Measurements from ENCODE around the gene SLC27A3.

The SLC27A3 gene

GRCh38 chr1:153774780-153775457, at the start of gene SLC27A3:
SLC27A3 (plus strand) TSS chr1:153775407; CDS start chr1:153775498, 91 bp downstream.
- no peaks in the 10 kb centered on the region for H3K9me3 Mint-ChIP-seq
- peak within 1 kb of the TSS; percentile 80 to 86 for H3K4me3 Mint-ChIP-seq
- H3K4me1 Mint-ChIP-seq: peaks cover 47% of the 10 kb centered on the region
- peak; percentile 54 for ATAC-seq
- peak within 1 kb of the TSS in 1 of 2 donors; percentile 92 for H3K27ac Mint-ChIP-seq
- DNase-seq: no peak
- no peaks in the 10 kb centered on the region for H3K27me3 Mint-ChIP-seq

- ATAC-seq: peak; percentile 99
- Mint-ChIP-seq H3K27me3 (no peaks in the 10 kb centered on the region), H3K4me1 (peaks cover 31% of the 10 kb centered on the region), H3K27ac (peak within 1 kb of the TSS; percentile 97), H3K4me3 (peak within 1 kb of the TSS; percentile 86 to 99), H3K9me3 (no peaks in the 10 kb centered on the region)
- DNase-seq: peak; percentile 98 to 100
Observed at GRCh38 chr1:153727463-153728304, 47.5 kb upstream of the SLC27A3 start, which contains the start of gene INTS3. INTS3 (plus strand) TSS chr1:153728050; CDS start chr1:153728635, 585 bp downstream.

GRCh38 chr1:153728305-153729066, 46.7 kb upstream of the SLC27A3 start:
- peaks cover 31% of the 10 kb centered on the region for H3K4me1 Mint-ChIP-seq
- DNase-seq: peak; percentile 33 to 40
- peak; percentile 11 for ATAC-seq
- peak overlapping the region; percentile 86 to 99 for H3K4me3 Mint-ChIP-seq
- H3K27me3 Mint-ChIP-seq: no peaks in the 10 kb centered on the region
- peak overlapping the region; percentile 97 for H3K27ac Mint-ChIP-seq
- H3K9me3 Mint-ChIP-seq: no peaks in the 10 kb centered on the region

- Mint-ChIP-seq H3K27ac (peak overlapping the region in 1 of 2 donors; percentile 42), H3K4me1 (peaks cover 49% of the 10 kb centered on the region), H3K4me3 (peak overlapping the region in 1 of 2 donors; percentile 44), H3K27me3 (no peaks in the 10 kb centered on the region), H3K9me3 (no peaks in the 10 kb centered on the region)
- no peak for ATAC-seq
- no peak for DNase-seq
Observed at GRCh38 chr1:153730468-153730988, 44.7 kb upstream of the SLC27A3 start.

- no peak for DNase-seq
- Mint-ChIP-seq H3K27me3 (no peaks in the 10 kb centered on the region), H3K27ac (no peak overlapping the region), H3K4me1 (peaks cover 46% of the 10 kb centered on the region), H3K4me3 (no peak overlapping the region), H3K9me3 (no peaks in the 10 kb centered on the region)
- no peak for ATAC-seq
Observed at GRCh38 chr1:153733970-153734369, 41.2 kb upstream of the SLC27A3 start.

GRCh38 chr1:153734396-153735089, 40.7 kb upstream of the SLC27A3 start:
- Mint-ChIP-seq H3K4me3 (no peak overlapping the region), H3K4me1 (peaks cover 40% of the 10 kb centered on the region), H3K9me3 (no peaks in the 10 kb centered on the region), H3K27me3 (no peaks in the 10 kb centered on the region), H3K27ac (peak overlapping the region in 1 of 2 donors; percentile 57)
- DNase-seq (no peak), ATAC-seq (no peak)

- Mint-ChIP-seq H3K4me3 (no peak overlapping the region), H3K27me3 (no peaks in the 10 kb centered on the region), H3K9me3 (no peaks in the 10 kb centered on the region), H3K4me1 (peaks cover 35% of the 10 kb centered on the region), H3K27ac (no peak overlapping the region)
- DNase-seq (no peak), ATAC-seq (no peak)
Observed at GRCh38 chr1:153735090-153735420, 40.2 kb upstream of the SLC27A3 start.

- Mint-ChIP-seq H3K4me1 (peaks cover 26% of the 10 kb centered on the region), H3K9me3 (no peaks in the 10 kb centered on the region), H3K27me3 (no peaks in the 10 kb centered on the region), H3K27ac (no peak overlapping the region), H3K4me3 (no peak overlapping the region)
- DNase-seq (no peak), ATAC-seq (no peak)
Observed at GRCh38 chr1:153741986-153742385, 33.2 kb upstream of the SLC27A3 start.

- Mint-ChIP-seq H3K9me3 (no peaks in the 10 kb centered on the region), H3K27me3 (no peaks in the 10 kb centered on the region), H3K4me3 (no peak overlapping the region), H3K27ac (no peak overlapping the region), H3K4me1 (peaks cover 26% of the 10 kb centered on the region)
- ATAC-seq (no peak), DNase-seq (no peak)
Observed at GRCh38 chr1:153742411-153743142, 32.6 kb upstream of the SLC27A3 start.

- H3K9me3 Mint-ChIP-seq: no peaks in the 10 kb centered on the region
- H3K27me3 Mint-ChIP-seq: no peaks in the 10 kb centered on the region
- no peak overlapping the region for H3K4me3 Mint-ChIP-seq
- H3K4me1 Mint-ChIP-seq: peaks cover 32% of the 10 kb centered on the region
- no peak for ATAC-seq
- DNase-seq: no peak
- H3K27ac Mint-ChIP-seq: no peak overlapping the region
Observed at GRCh38 chr1:153745417-153745816, 29.8 kb upstream of the SLC27A3 start.

- Mint-ChIP-seq H3K4me1 (peaks cover 30% of the 10 kb centered on the region), H3K27ac (no peak overlapping the region), H3K27me3 (no peaks in the 10 kb centered on the region), H3K4me3 (no peak overlapping the region), H3K9me3 (no peaks in the 10 kb centered on the region)
- no peak for DNase-seq
- no peak for ATAC-seq
Observed at GRCh38 chr1:153746174-153746573, 29.0 kb upstream of the SLC27A3 start.

- H3K4me3 Mint-ChIP-seq: no peak overlapping the region
- no peaks in the 10 kb centered on the region for H3K9me3 Mint-ChIP-seq
- peak; percentile 5 for ATAC-seq
- no peak for DNase-seq
- no peak overlapping the region for H3K27ac Mint-ChIP-seq
- no peaks in the 10 kb centered on the region for H3K27me3 Mint-ChIP-seq
- peaks cover 6% of the 10 kb centered on the region for H3K4me1 Mint-ChIP-seq
Observed at GRCh38 chr1:153748903-153749302, 26.3 kb upstream of the SLC27A3 start.

- Mint-ChIP-seq H3K4me1 (peaks cover 6% of the 10 kb centered on the region), H3K27me3 (no peaks in the 10 kb centered on the region), H3K9me3 (no peaks in the 10 kb centered on the region), H3K27ac (peak overlapping the region in 1 of 2 donors; percentile 43), H3K4me3 (no peak overlapping the region)
- ATAC-seq (peak; percentile 100), DNase-seq (peak; percentile 75 to 81)
Observed at GRCh38 chr1:153749408-153750005, 25.7 kb upstream of the SLC27A3 start.

Data from stimulated activated naive CD8-positive, alpha-beta T cell treated with anti-CD3 and anti-CD28 coated beads, Interleukin-15, amount 100 ng/mL, for 72 hours (primary cell).